MM.1S (cell line): ENCODE results near the gene OPRL1.

ENCODE experiments used
- EZH2phosphoT487 ChIP-seq: fragments of 300-600 bp; sonication (generic); IDR thresholded peaks from 2 replicates; pipeline ENCODE4 v1.6.1; 2018; ENCODE audit warnings: antibody characterized with exemption, low read length
- TF ChIP-seq, protein P1 (sequence below): fragments of 300-600 bp; sonication (generic); IDR thresholded peaks from 2 replicates; pipeline ENCODE4 v1.5.1; 2016; ENCODE audit warnings: antibody characterized with exemption, low read length, mixed read lengths

DNA sequence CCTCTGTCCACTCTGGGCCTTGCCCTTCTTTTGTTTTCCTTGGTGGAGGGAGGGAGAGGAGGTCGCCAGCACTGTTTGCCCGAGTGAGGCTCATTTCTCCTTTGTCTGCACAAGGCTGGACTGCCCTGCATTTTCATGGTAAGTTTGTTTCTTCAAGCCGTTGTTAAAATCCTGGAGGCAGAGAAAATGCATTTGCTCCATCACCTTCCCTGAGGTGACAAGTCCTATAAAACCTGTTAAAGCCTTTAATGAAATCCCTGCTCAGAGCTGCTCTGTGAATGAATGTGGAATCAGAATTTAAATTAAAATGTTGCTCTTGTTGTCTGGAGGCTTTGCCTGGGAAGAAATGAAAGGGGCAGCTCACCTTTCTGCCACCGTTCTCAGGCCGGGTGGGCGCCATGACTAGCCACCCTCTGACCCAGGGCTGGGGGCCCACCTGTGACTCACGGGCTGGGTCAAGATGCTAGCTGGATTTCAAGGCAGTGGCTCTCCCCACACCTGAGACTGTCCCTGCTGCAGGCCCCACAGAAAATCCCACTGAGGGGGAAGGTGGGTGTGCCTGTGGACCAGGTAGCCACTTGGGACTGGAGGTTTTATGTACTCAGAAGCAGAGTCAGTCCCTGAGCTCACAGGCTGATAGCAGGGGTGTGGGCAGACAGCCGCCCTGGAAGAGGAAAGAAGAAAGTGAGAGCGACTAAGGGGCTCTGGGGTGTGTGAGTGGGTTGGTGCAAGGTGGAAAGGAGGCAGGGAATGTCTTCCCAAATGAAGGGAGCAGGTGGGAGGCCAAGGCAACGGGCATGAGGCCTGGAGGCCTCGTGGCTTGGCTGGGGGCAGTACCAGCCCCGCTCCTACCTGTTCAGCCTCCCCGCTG lies 60.4 kb downstream of the OPRL1 start:
- TF ChIP-seq EZH2phosphoT487: no peak
- TF ChIP-seq, protein P1, sequence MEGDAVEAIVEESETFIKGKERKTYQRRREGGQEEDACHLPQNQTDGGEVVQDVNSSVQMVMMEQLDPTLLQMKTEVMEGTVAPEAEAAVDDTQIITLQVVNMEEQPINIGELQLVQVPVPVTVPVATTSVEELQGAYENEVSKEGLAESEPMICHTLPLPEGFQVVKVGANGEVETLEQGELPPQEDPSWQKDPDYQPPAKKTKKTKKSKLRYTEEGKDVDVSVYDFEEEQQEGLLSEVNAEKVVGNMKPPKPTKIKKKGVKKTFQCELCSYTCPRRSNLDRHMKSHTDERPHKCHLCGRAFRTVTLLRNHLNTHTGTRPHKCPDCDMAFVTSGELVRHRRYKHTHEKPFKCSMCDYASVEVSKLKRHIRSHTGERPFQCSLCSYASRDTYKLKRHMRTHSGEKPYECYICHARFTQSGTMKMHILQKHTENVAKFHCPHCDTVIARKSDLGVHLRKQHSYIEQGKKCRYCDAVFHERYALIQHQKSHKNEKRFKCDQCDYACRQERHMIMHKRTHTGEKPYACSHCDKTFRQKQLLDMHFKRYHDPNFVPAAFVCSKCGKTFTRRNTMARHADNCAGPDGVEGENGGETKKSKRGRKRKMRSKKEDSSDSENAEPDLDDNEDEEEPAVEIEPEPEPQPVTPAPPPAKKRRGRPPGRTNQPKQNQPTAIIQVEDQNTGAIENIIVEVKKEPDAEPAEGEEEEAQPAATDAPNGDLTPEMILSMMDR: no peak
